Activated CD8-positive, alpha-beta memory T cell treated with anti-CD3 and anti-CD28 coated beads for 4 hours (primary cell): ENCODE data around the gene RSU1.
A peak's percentile ranks its signal among the peaks of the same experiment; 100 is the strongest.
"Not testable (repeated sequence)": the region's sequence is repeated elsewhere in the genome, so short reads cannot be mapped to it uniquely, and the experiment has no call there.

ENCODE experiments used
- DNase-seq, 2 donors: peaks; one replicate each; pipeline ENCODE4 v3.0.0-alpha.2; 2020; ENCODE audit warnings: low read depth in 2 of 2

Gene RSU1

GRCh38 chr10:16780338-16780880, 36.8 kb downstream of the RSU1 start:
- no peak for DNase-seq

GRCh38 chr10:16779384-16779915, 37.8 kb downstream of the RSU1 start:
- peak; percentile 31 to 62 for DNase-seq

GRCh38 chr10:16777473-16778370, 39.5 kb downstream of the RSU1 start:
- no peak for DNase-seq

GRCh38 chr10:16776896-16777295, 40.3 kb downstream of the RSU1 start:
- DNase-seq, result no peak

GRCh38 chr10:16773334-16773733, 43.9 kb downstream of the RSU1 start:
- DNase-seq, result no peak

GRCh38 chr10:16770670-16771069, 46.6 kb downstream of the RSU1 start:
- no peak for DNase-seq

- DNase-seq, result no peak
Measured at GRCh38 chr10:16770141-16770540, 47.1 kb downstream of the RSU1 start.

GRCh38 chr10:16769331-16769730, 47.9 kb downstream of the RSU1 start:
- DNase-seq, result no peak

- no peak for DNase-seq
Measured at GRCh38 chr10:16768702-16769101, 48.5 kb downstream of the RSU1 start.

GRCh38 chr10:16765509-16766375, 51.5 kb downstream of the RSU1 start:
- DNase-seq, result no peak

GRCh38 chr10:16761300-16761699, 55.9 kb downstream of the RSU1 start:
- no peak for DNase-seq

- DNase-seq, result no peak
Measured at GRCh38 chr10:16756561-16757221, 60.5 kb downstream of the RSU1 start.

GRCh38 chr10:16754765-16755164, 62.5 kb downstream of the RSU1 start:
- DNase-seq, result no peak

- not testable (repeated sequence) for DNase-seq
Measured at GRCh38 chr10:16752849-16753248, 64.4 kb downstream of the RSU1 start.

GRCh38 chr10:16752099-16752498, 65.1 kb downstream of the RSU1 start:
- no peak for DNase-seq

- no peak for DNase-seq
Measured at GRCh38 chr10:16751244-16751643, 66.0 kb downstream of the RSU1 start.

GRCh38 chr10:16750461-16750860, 66.8 kb downstream of the RSU1 start:
- no peak for DNase-seq

- DNase-seq, result no peak
Measured at GRCh38 chr10:16748749-16749148, 68.5 kb downstream of the RSU1 start.

GRCh38 chr10:16746856-16747255, 70.4 kb downstream of the RSU1 start:
- no peak for DNase-seq

GRCh38 chr10:16745061-16745460, 72.2 kb downstream of the RSU1 start:
- DNase-seq, result no peak

- no peak for DNase-seq
Measured at GRCh38 chr10:16742165-16742960, 74.9 kb downstream of the RSU1 start.
